ENCODE measurements around the gene PRKAG2.

- TF ChIP-seq JUNB (IDR thresholded peaks at IDR 0.05; ENCODE audit: unreplicated experiment) (no peak), EZH2phosphoT487 (IDR thresholded peaks at IDR 0.05; ENCODE audit: unreplicated experiment) (no peak), CTCF (conservative IDR thresholded peaks at IDR 0.05; ENCODE audit: low read depth in 2 of 2) (no peak), POLR2AphosphoS5 (IDR thresholded peaks at IDR 0.05; ENCODE audit: low read depth) (no peak), REST (IDR thresholded peaks at IDR 0.05; ENCODE audit: unreplicated experiment) (no peak), CREB1 (CRISPR knock-in tag; IDR thresholded peaks at IDR 0.05; ENCODE audit: low read depth) (no peak), ZNF331 (CRISPR knock-in tag; IDR thresholded peaks at IDR 0.05; ENCODE audit: low read depth) (no peak)
Measured at GRCh38 chr7:151836191-151836926, 40.6 kb downstream of the PRKAG2 start.
